B cell (primary cell): ENCODE results near the gene ZNF267.

Source experiments
- CTCF ChIP-seq: fragments of 200-600 bp; IDR thresholded peaks from one replicate; pipeline ENCODE4 v1.8.0; 2022; ENCODE audit warnings: antibody characterized with exemption, mild to moderate bottlenecking
- EZH2 ChIP-seq: IDR thresholded peaks from 2 replicates; pipeline ENCODE4 v1.6.1; 2012; ENCODE audit warnings: borderline replicate concordance, low read depth, mild to moderate bottlenecking, moderate library complexity, low read length; ENCODE audit not compliant: insufficient read depth, poor library complexity, severe bottlenecking

DNA sequence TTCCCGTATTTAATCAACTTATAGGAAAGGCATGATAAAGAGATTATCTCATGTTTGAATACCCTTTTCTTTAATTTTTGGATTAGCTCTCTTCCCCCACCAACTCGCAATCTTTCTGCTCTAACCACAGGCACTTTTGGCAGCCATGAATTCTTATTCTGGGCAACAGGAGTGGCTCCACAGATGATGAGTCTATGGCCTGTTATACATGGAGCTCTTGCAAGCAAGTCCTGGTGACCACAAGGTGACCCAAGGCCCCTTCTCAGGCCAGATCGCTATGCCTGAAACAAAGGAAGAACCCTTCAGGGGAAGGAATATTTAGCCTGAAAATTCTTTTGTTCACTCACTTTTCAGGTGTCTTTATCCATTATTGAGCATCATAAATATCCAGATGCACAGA, 10.8 kb upstream of the ZNF267 start:
- TF ChIP-seq CTCF, result no peak
- TF ChIP-seq EZH2, result no peak
